Ishikawa (cell line): Measurements from ENCODE around the gene EIF1AX.

Source experiments
- CEBPB ChIP-seq: IDR thresholded peaks from 2 replicates; pipeline ENCODE4 v1.6.1; 2012
- CREB1 ChIP-seq: IDR thresholded peaks from 2 replicates; pipeline ENCODE4 v1.6.1; 2012; ENCODE audit warnings: low read depth
- EGR1 ChIP-seq: IDR thresholded peaks from 2 replicates; pipeline ENCODE4 v1.6.1; 2012
- EP300 ChIP-seq: IDR thresholded peaks from 2 replicates; pipeline ENCODE4 v1.6.1; 2012; ENCODE audit warnings: borderline replicate concordance
- FOXM1 ChIP-seq: IDR thresholded peaks from 2 replicates; pipeline ENCODE4 v1.6.1; 2012; ENCODE audit warnings: low read depth, borderline replicate concordance
- NFIC ChIP-seq: IDR thresholded peaks from 2 replicates; pipeline ENCODE4 v1.6.1; 2012
- RAD21 ChIP-seq: IDR thresholded peaks from 2 replicates; pipeline ENCODE4 v1.6.1; 2012; ENCODE audit warnings: low read depth
- TAF1 ChIP-seq: IDR thresholded peaks from 2 replicates; pipeline ENCODE4 v1.6.1; 2012; ENCODE audit warnings: low read depth, mild to moderate bottlenecking
- TCF12 ChIP-seq: IDR thresholded peaks from 2 replicates; pipeline ENCODE4 v1.6.1; 2012; ENCODE audit warnings: low read depth
- TEAD4 ChIP-seq: IDR thresholded peaks from 2 replicates; pipeline ENCODE4 v1.6.1; 2012
- YY1 ChIP-seq: IDR thresholded peaks from 2 replicates; pipeline ENCODE4 v1.6.1; 2012; ENCODE audit warnings: low read depth
- ZBTB7A ChIP-seq: IDR thresholded peaks from 2 replicates; pipeline ENCODE4 v1.6.1; 2012; ENCODE audit warnings: low read depth
- TF ChIP-seq, protein P1 (sequence below): IDR thresholded peaks from 2 replicates; pipeline ENCODE4 v1.6.1; 2012
- TF ChIP-seq, protein P2 (sequence below): IDR thresholded peaks from 2 replicates; pipeline ENCODE4 v1.6.1; 2012; ENCODE audit warnings: low read depth, mild to moderate bottlenecking
- TF ChIP-seq, protein P3 (sequence below): IDR thresholded peaks from 2 replicates; pipeline ENCODE4 v1.6.1; 2012

EIF1AX gene

DNA sequence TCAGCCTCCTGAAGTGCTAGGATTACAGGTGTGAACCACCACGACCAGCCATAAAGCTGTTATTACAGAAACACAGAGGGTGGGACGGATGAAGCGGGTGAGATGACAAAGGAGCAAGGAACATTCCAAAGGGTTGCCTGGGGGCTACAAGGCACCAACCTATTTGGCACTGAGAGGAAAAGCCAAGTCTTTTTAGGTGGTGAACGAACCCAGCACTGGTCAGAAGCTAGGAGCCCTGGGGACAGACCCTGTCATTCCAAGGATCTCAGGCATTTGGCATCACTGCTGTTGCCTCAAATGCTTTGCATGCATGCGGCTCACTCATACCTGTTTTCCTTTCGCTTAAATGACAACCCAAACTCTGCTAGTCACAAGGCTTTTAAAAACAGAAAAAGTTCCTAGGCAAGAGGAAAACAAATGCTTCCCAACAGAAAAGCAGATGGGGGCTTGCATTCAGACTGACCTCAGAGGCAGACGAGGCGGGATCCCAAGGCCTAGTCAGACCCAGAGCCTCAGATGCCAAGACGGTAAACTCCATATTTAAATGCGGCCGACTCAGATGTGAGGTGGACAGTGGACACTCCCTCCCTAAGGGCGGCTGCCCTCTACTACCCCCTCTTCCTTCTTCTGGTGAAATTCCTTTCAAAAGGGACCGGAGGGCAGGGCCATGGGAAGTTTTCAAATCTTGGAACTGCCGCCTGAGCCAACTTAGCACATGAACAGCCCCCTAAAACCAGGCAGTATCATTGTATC, 29.4 kb downstream of the EIF1AX start:
- TF ChIP-seq TEAD4 (no peak), EGR1 (no peak), YY1 (no peak), EP300 (no peak), ZBTB7A (no peak), TCF12 (no peak), CREB1 (no peak), TAF1 (no peak), NFIC (no peak), CEBPB (no peak), FOXM1 (no peak), RAD21 (no peak)
- TF ChIP-seq, protein P1, sequence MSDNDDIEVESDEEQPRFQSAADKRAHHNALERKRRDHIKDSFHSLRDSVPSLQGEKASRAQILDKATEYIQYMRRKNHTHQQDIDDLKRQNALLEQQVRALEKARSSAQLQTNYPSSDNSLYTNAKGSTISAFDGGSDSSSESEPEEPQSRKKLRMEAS: no peak
- TF ChIP-seq, protein P2, sequence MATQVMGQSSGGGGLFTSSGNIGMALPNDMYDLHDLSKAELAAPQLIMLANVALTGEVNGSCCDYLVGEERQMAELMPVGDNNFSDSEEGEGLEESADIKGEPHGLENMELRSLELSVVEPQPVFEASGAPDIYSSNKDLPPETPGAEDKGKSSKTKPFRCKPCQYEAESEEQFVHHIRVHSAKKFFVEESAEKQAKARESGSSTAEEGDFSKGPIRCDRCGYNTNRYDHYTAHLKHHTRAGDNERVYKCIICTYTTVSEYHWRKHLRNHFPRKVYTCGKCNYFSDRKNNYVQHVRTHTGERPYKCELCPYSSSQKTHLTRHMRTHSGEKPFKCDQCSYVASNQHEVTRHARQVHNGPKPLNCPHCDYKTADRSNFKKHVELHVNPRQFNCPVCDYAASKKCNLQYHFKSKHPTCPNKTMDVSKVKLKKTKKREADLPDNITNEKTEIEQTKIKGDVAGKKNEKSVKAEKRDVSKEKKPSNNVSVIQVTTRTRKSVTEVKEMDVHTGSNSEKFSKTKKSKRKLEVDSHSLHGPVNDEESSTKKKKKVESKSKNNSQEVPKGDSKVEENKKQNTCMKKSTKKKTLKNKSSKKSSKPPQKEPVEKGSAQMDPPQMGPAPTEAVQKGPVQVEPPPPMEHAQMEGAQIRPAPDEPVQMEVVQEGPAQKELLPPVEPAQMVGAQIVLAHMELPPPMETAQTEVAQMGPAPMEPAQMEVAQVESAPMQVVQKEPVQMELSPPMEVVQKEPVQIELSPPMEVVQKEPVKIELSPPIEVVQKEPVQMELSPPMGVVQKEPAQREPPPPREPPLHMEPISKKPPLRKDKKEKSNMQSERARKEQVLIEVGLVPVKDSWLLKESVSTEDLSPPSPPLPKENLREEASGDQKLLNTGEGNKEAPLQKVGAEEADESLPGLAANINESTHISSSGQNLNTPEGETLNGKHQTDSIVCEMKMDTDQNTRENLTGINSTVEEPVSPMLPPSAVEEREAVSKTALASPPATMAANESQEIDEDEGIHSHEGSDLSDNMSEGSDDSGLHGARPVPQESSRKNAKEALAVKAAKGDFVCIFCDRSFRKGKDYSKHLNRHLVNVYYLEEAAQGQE: no peak
- TF ChIP-seq, protein P3, sequence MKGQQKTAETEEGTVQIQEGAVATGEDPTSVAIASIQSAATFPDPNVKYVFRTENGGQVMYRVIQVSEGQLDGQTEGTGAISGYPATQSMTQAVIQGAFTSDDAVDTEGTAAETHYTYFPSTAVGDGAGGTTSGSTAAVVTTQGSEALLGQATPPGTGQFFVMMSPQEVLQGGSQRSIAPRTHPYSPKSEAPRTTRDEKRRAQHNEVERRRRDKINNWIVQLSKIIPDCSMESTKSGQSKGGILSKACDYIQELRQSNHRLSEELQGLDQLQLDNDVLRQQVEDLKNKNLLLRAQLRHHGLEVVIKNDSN: no peak

DNA sequence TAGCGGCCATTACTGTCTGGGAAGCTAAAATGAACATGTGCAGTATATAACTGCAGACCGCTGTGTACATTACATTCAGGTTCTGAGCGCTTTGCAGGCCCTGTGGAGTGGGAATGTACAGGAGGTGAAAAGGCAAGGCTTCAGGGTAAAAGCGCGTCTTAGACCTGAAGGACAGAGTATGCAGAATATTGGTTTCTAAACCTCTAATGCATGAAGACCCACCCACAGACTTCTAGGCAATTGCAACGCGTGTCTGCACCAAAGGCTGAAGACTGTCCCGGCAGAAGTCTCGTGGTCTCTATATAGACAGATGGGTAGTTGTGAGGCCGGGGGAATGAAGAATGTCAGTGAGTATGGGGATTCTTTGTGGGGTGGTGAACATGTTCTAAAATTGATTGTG, 30.4 kb downstream of the EIF1AX start:
- no peak for TF ChIP-seq EGR1
- no peak for TF ChIP-seq RAD21
- no peak for TF ChIP-seq CEBPB
- no peak for TF ChIP-seq TAF1
- TF ChIP-seq CREB1: no peak
- no peak for TF ChIP-seq ZBTB7A
- TF ChIP-seq, protein P2: no peak
- TF ChIP-seq, protein P1: no peak
- TF ChIP-seq, protein P3: no peak
- no peak for TF ChIP-seq FOXM1

DNA sequence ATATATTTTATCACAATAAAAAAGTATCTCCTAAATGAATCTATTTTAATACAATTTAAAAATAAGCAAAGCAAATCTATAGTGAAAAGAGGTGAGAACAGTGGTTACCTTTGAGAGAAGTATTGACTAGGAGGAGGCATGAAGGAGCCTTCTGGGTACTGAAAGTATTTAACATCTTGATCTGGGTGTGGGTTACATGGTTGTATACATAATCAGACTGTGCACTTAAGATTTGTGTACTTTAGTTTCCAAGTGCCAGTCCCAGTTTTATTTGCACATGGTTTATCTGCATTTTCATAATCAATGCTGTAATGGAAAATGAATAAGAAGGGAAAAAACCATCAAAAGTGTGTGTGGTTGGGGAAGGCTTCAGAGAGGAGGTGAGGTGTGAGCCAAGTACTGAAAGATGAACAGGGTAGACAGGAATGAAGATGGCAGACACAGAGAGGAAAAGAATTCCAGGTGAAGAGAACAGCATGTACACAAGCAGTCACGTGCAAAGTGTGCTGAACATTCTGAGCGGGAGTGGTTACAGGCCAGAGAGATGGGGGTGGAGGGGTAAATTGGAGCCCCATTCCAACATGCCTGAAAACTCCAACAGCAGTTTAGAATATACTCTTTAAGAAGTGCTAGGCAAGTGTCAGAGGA, 39.6 kb downstream of the EIF1AX start:
- TF ChIP-seq CREB1 (no peak), TCF12 (no peak), CEBPB (no peak), RAD21 (no peak), TEAD4 (no peak), FOXM1 (no peak), EP300 (no peak)
- TF ChIP-seq, protein P1: no peak
- TF ChIP-seq, protein P2: no peak

DNA sequence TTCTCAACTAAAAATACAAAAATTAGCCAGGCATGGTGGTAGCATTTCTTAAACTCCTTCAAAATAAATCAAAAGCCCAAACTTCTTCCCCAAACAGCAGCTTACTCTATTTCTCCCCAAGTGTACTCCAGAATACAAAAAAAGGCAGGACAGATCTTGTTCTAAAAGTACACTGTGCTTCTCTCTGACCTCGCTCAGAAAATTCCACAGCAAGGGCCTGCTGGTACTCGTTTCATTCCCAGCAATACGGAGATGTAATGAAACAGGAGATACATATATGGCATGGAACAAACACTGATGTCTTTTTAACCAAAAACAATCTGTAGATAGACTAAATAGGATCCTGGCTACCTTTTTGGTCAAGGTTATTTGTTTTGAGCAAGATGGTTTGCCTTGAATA, 50.1 kb downstream of the EIF1AX start:
- TF ChIP-seq, protein P3: no peak
- TF ChIP-seq CEBPB (no peak), EP300 (no peak), RAD21 (no peak), NFIC (no peak)
